Measurements from ENCODE around the gene ORC5. TPM values are rescaled to one million over a fixed set of nuclear protein-coding genes. Genes with fewer than 3 reads are reported as not detected.

Gene ORC5
- total RNA-seq = 22.7 and 26.4 TPM in 2 replicates
- long read RNA-seq, transcript ORC5-201 (14 exons, 1,958 nt) = major isoform, 58 of 86 reads
- long read RNA-seq, partial matches to known transcripts = 10 of 86 reads
- long read RNA-seq, other reads (novel, unspliced or antisense) = 15 of 86 reads

- Mint-ChIP-seq H3K27me3 (peaks cover 10% of the 10 kb centered on the region), H3K4me1 (ENCODE audit: low read depth) (peaks cover 15% of the 10 kb centered on the region), H3K9me3 (ENCODE audit: low read depth) (peaks cover 13% of the 10 kb centered on the region), H3K27ac (peak within 1 kb of the TSS; percentile 96), H3K36me3 (ENCODE audit: insufficient read depth) (peaks cover 3% of the 10 kb centered on the region), H3K4me3 (ENCODE audit: low read depth) (peak within 1 kb of the TSS; percentile 94)
- DNase-seq (ENCODE audit: low spot score, unreplicated experiment) = peak; percentile 55
- no peak for TF ChIP-seq CTCF (IDR thresholded peaks at IDR 0.05; ENCODE audit: unreplicated experiment)
Observed at GRCh38 chr7:104207731-104208420, at the start of gene ORC5. Gene ORC5 (minus strand): TSS chr7:104208013. CDS start chr7:104207904, 109 bp downstream.

- Mint-ChIP-seq H3K27ac (no peak overlapping the region), H3K27me3 (no peaks in the 10 kb centered on the region), H3K9me3 (ENCODE audit: low read depth) (no peaks in the 10 kb centered on the region), H3K36me3 (ENCODE audit: insufficient read depth) (no peaks in the 10 kb centered on the region), H3K4me3 (ENCODE audit: low read depth) (no peak overlapping the region), H3K4me1 (ENCODE audit: low read depth) (peaks cover 6% of the 10 kb centered on the region)
- no peak for DNase-seq (ENCODE audit: low spot score, unreplicated experiment)
- no peak for TF ChIP-seq CTCF (IDR thresholded peaks at IDR 0.05; ENCODE audit: unreplicated experiment)
Observed at GRCh38 chr7:104255616-104256015, 47.8 kb upstream of the ORC5 start.

GRCh38 chr7:104255194-104255593 lies 47.4 kb upstream of the ORC5 start:
- TF ChIP-seq CTCF (IDR thresholded peaks at IDR 0.05; ENCODE audit: unreplicated experiment) = no peak
- H3K9me3 Mint-ChIP-seq (ENCODE audit: low read depth) = no peaks in the 10 kb centered on the region
- DNase-seq (ENCODE audit: low spot score, unreplicated experiment) = no peak
- no peaks in the 10 kb centered on the region for H3K36me3 Mint-ChIP-seq (ENCODE audit: insufficient read depth)
- H3K27ac Mint-ChIP-seq = no peak overlapping the region
- H3K4me3 Mint-ChIP-seq (ENCODE audit: low read depth) = no peak overlapping the region
- no peaks in the 10 kb centered on the region for H3K27me3 Mint-ChIP-seq
- H3K4me1 Mint-ChIP-seq (ENCODE audit: low read depth) = peaks cover 5% of the 10 kb centered on the region

- Mint-ChIP-seq H3K36me3 (ENCODE audit: insufficient read depth) (no peaks in the 10 kb centered on the region), H3K27ac (no peak overlapping the region), H3K4me3 (ENCODE audit: low read depth) (no peak overlapping the region), H3K4me1 (ENCODE audit: low read depth) (peaks cover 2% of the 10 kb centered on the region), H3K27me3 (no peaks in the 10 kb centered on the region), H3K9me3 (ENCODE audit: low read depth) (no peaks in the 10 kb centered on the region)
- no peak for DNase-seq (ENCODE audit: low spot score, unreplicated experiment)
- no peak for TF ChIP-seq CTCF (IDR thresholded peaks at IDR 0.05; ENCODE audit: unreplicated experiment)
Observed at GRCh38 chr7:104254696-104255095, 46.9 kb upstream of the ORC5 start.

- no peaks in the 10 kb centered on the region for H3K9me3 Mint-ChIP-seq (ENCODE audit: low read depth)
- TF ChIP-seq CTCF (IDR thresholded peaks at IDR 0.05; ENCODE audit: unreplicated experiment) = peak; percentile 12
- no peak for DNase-seq (ENCODE audit: low spot score, unreplicated experiment)
- H3K4me3 Mint-ChIP-seq (ENCODE audit: low read depth) = no peak overlapping the region
- H3K27ac Mint-ChIP-seq = no peak overlapping the region
- no peaks in the 10 kb centered on the region for H3K27me3 Mint-ChIP-seq
- no peaks in the 10 kb centered on the region for H3K36me3 Mint-ChIP-seq (ENCODE audit: insufficient read depth)
- H3K4me1 Mint-ChIP-seq (ENCODE audit: low read depth) = peaks cover 3% of the 10 kb centered on the region
Observed at GRCh38 chr7:104252409-104253134, 44.8 kb upstream of the ORC5 start.
